Activated naive CD4-positive, alpha-beta T cell (primary cell): ENCODE measurements around the gene GALP.
"Not testable (repeated sequence)": the region's sequence is repeated elsewhere in the genome, so short reads cannot be mapped to it uniquely, and the experiment has no call there.

Experiments
- DNase-seq, 4 experiments: peaks; one replicate each; lab custom pipeline; 2025; lab: John Stamatoyannopoulos, UW

GALP gene

GRCh38 chr19:56175861-56176307 lies at the start of gene GALP:
Gene GALP (plus strand): TSS chr19:56176008. CDS start chr19:56177109, 1,101 bp downstream.
- DNase-seq, result not testable (repeated sequence)

GRCh38 chr19:56126983-56127780 lies 48.6 kb upstream of the GALP start:
- DNase-seq, result no peak

GRCh38 chr19:56130006-56130405 lies 45.8 kb upstream of the GALP start:
- no peak for DNase-seq

DNA sequence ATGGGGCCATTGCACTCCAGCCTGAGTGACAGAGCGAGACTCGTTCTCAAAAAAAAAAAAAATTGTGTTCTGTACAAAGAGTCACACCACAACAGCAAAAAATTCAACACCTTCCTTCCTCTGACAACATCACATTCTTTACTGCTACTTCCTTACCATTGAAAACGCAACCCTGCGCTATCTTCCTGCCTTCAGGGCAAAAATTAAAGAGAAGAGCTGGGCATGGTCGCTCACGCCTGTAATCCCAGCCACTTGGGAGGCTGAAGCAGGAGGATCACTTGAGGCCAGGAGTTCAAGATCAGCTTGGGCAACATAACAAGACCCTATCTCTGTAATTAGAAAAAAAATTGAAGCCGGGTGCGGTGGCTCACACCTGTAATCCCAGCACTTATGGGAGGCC lies 44.2 kb upstream of the GALP start:
- DNase-seq, result no peak

GRCh38 chr19:56132316-56132822 lies 43.4 kb upstream of the GALP start:
- no peak for DNase-seq

DNA sequence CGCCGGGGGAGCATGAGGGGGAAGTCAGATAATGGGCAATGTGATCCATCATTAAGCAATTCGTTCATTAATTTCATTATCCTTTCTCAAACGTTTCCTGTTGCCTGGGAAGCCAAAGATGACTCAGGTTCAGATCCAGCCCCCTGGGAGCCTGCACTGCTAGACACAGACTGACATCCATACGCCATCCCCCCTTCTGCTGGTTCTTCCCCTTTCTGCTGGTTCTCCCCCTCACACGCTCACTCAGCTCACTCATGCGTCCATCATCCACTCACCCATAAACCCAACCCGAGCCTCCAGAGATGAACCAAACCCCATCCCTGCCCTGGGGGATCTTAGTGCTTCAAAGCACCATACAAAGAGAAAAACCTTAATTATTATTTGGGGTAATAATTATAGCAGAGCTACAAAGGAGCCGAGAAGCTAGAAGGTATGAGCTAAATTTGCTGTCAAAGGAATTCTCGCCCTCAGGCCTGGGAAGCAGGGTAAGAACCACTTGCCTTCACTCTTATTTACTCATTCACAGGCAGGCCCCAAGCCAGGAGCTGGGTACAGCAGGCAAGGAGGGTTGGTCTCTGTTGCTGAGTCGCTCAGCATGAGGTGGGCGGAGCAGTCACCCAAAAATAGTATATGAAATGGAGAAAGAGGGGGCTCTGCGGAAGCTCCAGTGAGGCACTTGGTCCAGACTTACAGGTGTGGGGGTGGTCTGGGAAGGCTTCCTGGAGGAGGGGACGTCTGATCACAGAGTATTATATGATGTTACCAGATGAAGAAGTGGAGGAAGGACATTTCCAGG lies 41.8 kb upstream of the GALP start:
- DNase-seq, result no peak

DNA sequence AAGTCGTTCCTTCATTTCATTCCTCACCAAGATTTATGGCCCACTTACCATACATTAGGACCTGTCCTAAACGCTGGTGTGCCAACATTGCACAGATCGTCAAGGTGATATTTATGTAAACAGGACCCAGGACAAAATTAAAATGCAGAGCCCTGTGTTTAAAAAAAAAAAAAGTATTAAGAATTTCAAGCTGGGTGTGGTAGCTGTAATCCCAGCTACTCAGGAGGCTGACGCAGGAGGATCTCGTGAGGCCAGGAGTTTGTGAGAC lies 41.2 kb upstream of the GALP start:
- DNase-seq, result no peak

DNA sequence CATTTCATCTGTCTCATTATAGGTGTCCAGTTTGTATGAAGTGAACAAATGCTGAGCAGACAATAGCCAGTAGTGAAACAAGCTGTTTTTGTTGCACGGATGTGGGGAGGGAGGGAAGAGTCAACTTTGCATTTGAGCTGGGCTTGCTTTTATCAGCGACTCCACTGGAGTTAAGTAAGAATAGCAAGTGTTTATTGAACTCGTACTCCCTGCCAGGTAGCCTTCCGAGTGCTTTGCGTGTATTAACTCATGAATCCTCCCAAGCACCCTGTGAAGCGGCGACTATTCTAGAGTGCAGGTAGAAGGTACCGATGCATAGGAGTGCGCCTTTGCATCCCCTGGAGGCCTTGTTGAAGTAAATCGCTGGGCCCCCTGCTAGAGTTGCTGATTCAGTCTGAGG lies 39.4 kb upstream of the GALP start:
- no peak for DNase-seq

DNA sequence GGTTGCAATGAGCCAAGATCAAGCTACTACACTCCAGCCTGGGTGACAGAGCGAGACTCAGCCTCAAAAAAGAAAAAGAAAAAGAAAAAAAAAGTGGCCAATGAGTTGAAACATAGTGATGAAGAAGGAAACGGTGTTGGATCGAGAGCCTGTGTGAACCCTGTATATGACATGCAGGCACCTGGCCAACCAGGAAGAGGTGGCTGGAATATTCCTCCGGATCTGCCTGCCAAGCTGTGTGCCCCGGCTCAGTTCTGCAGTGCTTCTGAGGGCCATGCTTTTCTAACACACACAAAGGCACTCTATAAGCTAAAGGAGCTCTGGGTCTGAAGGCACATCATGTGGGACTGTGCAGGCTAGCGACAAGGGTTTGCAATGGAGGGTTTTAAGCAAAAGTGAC lies 38.4 kb upstream of the GALP start:
- DNase-seq, result no peak

DNA sequence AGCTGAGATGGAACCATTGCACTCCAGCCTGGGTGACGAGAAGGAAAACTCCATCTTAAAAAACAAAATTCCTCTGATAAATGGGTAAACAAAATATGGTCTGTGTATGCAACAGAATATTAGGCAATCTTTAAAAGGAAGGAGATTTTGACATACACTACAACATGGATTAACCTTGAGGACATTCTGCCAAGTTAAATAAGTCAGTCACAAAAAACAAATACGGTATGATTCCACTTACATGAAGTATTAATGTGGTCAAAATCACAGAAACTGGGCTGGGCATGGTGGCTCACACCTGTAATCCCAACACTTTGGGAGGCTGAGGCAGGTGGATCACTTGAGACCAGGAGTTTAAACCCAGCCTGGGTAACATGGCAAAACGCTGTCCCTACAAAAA lies 37.7 kb upstream of the GALP start:
- DNase-seq, result no peak

DNA sequence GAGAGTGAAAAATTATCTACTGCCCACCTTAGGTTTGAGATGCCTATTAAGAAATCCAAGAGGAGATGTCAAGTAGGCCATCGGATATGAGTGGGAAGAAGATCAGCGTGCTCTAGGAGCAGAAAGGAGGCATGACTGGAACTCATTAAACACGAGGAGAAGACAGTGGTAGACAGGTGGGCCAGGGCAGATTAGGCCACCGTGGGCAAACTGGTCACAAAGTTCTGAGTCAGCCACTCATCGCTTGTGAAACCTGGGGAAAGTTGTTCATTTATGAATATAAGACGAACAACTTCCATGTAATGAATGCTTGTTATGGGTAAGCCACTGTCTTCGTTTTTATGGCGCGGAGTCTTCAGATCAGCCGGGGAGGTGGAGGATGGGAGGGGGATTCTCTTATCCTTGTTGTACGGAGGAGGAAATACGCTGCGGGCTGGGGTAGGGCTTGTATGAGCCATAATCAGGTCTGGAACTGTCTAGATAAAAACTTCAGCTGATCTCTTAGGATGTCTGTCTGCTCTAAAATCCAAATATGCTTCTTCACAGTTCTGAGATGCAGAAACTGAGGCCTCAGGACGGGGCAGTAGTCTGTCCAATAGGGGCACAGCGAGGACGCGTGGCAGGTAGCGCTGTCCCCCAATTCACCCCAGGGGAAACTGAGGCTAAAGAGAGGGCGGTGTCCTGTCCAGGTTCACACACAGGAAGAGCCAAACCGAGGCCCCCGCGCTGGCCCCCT lies 35.8 kb upstream of the GALP start:
- no peak for DNase-seq

DNA sequence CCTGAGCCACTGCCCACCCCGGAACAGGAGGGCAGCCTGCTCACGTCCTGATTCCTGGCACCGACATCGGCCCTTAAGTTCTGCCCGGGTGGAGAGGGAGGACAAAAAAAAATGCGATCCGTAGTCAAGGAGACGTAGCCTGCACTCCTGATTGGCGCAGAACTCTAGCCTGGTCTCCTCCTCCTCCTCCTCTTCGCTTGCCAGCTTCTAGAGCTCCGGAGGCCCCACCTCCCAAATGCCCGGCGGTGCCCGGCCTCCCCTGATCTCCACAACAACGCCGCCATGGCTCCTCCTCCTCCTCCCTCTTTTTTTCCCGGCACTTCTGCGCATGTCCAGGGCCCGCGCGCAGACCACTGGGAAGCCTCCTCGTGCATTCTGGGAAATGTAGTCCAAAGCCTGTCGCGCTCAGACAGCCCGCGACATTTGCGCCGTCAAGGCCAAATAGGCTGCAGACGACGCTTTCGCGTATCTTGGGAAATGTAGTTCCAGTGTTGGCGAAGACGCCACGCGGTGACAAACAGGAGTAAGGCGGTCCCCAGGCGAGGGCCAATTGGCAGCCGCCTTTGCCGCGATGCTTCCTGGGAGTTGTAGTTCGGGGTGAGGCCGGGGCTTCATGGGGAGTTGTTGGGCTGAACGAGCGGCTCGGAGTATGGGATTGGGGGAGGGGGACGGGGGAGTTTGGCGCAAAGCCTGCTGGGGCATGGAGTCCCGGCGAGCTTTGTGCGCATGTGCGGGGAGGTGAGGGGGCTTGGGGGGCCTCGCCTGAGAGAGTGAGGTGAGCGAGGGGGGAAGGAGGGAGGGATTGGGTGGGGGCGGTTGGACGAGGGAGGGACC lies 35.0 kb upstream of the GALP start, which contains the start of gene ZNF444:
Gene ZNF444 (plus strand): TSS at position 705 of the 834 bp plus-strand sequence. CDS start 5,625 bp downstream, outside the sequence.
- DNase-seq, result peak; percentile 99 to 100 (median 100)

- peak in 3 of 4 experiments; percentile 15 to 37 (median 23) for DNase-seq
Measured at GRCh38 chr19:56141417-56141993, 34.3 kb upstream of the GALP start.

DNA sequence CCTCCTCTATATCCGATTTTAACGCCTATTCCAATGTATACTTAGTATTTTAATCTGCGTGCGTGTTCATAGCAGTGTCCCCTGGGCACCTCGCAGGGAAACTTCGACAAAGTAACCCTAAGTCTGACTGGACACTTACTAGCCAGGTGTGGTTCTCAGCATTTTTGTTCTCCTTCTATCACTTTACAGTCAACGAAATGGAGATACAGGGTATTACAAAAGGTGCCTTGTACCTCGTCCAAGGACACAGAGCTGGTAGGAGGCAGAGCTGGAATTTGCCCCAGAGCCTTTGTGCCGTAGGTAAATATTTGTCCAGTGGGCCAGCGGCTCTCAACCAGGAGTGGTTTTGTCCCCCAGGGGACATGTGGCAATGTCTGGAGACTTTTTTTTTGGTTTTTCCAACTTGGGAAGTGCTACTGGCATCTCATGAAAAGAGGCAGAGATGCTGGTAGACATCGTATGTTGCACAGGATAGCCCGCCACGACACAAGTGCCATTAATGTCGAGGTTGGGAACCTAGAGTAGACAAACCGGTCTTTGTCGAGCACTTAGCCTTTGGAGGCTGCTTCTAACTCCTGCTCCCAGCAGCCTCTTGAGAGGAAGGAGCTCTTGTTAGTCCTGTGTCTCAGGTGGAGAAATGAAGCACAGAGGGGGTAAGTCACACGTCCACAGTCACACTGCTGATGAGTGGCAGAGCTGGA lies 33.6 kb upstream of the GALP start:
- DNase-seq, result no peak

DNA sequence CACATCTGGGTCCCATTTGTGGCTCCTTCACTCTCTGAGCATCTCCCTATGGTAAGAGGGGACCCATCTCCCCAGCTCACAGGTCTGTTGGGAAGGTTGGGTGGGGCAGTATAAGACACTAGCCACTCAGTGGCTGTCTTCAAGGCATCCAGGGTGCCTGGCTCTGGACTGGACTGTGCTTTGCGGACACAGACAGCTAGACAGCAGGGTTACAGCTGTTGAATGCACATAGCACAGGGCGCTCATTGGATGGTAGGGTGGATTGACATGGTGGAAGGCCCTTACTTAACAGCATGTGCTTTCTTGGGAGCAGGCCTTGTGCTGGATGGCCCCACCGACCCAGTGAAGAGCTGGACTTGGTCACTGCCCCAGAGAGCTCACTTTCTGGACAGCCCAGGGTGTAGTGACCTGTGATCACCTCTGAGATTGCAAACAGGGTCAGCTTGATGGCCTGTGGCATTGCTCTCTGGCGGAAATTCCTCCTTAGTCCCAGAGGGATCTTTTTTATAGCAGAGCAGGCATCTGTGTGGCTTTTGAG lies 32.8 kb upstream of the GALP start:
- DNase-seq, result no peak

- DNase-seq, result no peak
Measured at GRCh38 chr19:56144376-56144775, 31.4 kb upstream of the GALP start.

DNA sequence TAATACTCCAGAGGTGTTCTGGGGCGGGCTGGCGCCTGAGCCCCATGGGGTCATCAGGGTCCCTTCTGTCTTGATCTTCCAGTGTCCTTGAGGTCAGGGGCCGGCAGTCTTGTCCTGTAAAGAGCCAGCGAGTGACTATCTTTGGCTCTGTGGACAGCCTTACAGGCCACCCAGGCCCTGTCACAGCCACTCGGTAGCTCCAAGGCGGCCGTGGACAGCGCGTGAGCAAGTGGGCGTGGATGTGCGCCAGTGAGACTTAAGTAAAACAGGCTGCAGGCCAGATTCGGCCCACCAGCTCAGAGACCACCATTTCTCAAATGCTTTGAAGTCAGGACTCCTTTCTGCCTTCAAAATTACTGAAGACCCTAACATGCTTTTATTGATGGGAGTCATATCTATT lies 31.0 kb upstream of the GALP start:
- DNase-seq, result no peak

DNA sequence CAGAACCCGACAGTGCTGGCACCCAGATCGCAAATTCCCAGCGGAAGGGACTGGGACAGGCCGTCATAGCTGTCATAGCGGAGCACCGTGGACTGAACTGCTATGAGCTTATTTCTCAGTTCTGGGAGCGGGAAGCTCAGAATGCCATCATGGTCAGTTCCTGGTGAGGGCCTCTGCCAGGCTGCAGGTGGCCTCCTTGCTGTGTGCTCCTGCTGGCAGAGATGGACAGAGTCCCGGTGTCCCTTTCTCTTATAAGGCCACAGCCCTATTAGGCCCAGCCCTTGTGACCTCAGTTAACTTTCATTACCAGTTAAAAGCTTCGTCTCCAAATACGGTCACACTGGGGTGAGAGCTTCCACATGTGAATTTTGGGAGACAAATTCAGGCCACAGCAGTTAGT lies 30.1 kb upstream of the GALP start:
- DNase-seq, result no peak

- DNase-seq, result no peak
Measured at GRCh38 chr19:56146904-56147303, 28.9 kb upstream of the GALP start.

- no peak for DNase-seq
Measured at GRCh38 chr19:56147307-56147706, 28.5 kb upstream of the GALP start.
